Naive thymus-derived CD4-positive, alpha-beta T cell (primary cell): Measurements from ENCODE around the gene LMAN1L. TPM values are rescaled to one million over a fixed set of nuclear protein-coding genes. Genes with fewer than 3 reads are reported as not detected.

Experiments used
- ATAC-seq: fragments of 150-1000 bp; cut with Tn5 transposase; 2 replicates; pipeline ENCODE4 v1.10.0; 2021; ENCODE audit warnings: mild to moderate bottlenecking, moderate library complexity
- CTCF ChIA-PET: fragments of 350-600 bp; sonication (Branson Sonifier 250); formaldehyde crosslinking; loops from one replicate; lab custom pipeline; 2021; ENCODE audit warnings: antibody characterized with exemption; lab: Charles Lee
- POLR2A ChIA-PET: fragments of 350-600 bp; sonication (Branson Sonifier 250); formaldehyde crosslinking; loops from one replicate; lab custom pipeline; 2021; ENCODE audit warnings: antibody characterized with exemption, inconsistent platforms; lab: Charles Lee
- DNase-seq, 9 donors: peaks; one replicate each; pipeline versions ENCODE4 v3.0.0 to v3.0.0-alpha.2; 2020 to 2022; ENCODE audit warnings: mixed read lengths in 1 of 9
- H3K27ac ChIP-seq: one replicate; pipeline ENCODE4 v1.7.0; 2013; ENCODE audit warnings: mild to moderate bottlenecking, low read depth, low read length, moderate library complexity
- H3K27me3 ChIP-seq, 2 donors: one replicate each; pipeline ENCODE4 v1.7.0; 2013; ENCODE audit warnings: low read length in 2 of 2, mild to moderate bottlenecking in 2 of 2, moderate library complexity in 2 of 2; ENCODE audit not compliant: control insufficient read depth in 2 of 2, insufficient read depth in 2 of 2
- H3K36me3 ChIP-seq, 3 experiments: 1 replicate in 2 of 3; 2 replicates in 1 of 3; pipeline ENCODE4 v1.7.0; 2013; ENCODE audit warnings: low read length in 3 of 3, mild to moderate bottlenecking in 3 of 3, moderate library complexity in 1 of 3; ENCODE audit not compliant: insufficient read depth in 3 of 3, control insufficient read depth in 2 of 3
- H3K4me1 ChIP-seq, 2 donors: one replicate each; pipeline ENCODE4 v1.7.0; 2013; ENCODE audit warnings: low read length in 2 of 2, mild to moderate bottlenecking in 2 of 2, moderate library complexity in 1 of 2; ENCODE audit not compliant: control insufficient read depth in 2 of 2, insufficient read depth in 2 of 2
- H3K4me3 ChIP-seq: 2 replicates; pipeline ENCODE4 v1.7.0; 2013; ENCODE audit warnings: mild to moderate bottlenecking, low read length
- H3K9me3 ChIP-seq, 3 experiments: 1 replicate in 2 of 3; 2 replicates in 1 of 3; pipeline ENCODE4 v1.7.0; 2013; ENCODE audit warnings: low read length in 3 of 3; ENCODE audit not compliant: control insufficient read depth in 2 of 3
- H3K27ac Mint-ChIP-seq, 9 donors: one replicate each; pipeline ENCODE4 v1.8.0; 2020 to 2022; ENCODE audit warnings: mixed read lengths in 9 of 9, mild to moderate bottlenecking in 8 of 9, moderate library complexity in 5 of 9, inconsistent platforms in 2 of 9
- H3K27me3 Mint-ChIP-seq, 5 donors: one replicate each; pipeline ENCODE4 v1.8.0; 2021 to 2022; ENCODE audit warnings: mixed read lengths in 5 of 5, mild to moderate bottlenecking in 1 of 5
- H3K36me3 Mint-ChIP-seq, 5 donors: one replicate each; pipeline ENCODE4 v1.8.0; 2020 to 2022; ENCODE audit warnings: mixed read lengths in 5 of 5, mild to moderate bottlenecking in 3 of 5, inconsistent platforms in 1 of 5
- H3K4me1 Mint-ChIP-seq, 7 donors: one replicate each; pipeline ENCODE4 v1.8.0; 2020 to 2022; ENCODE audit warnings: mixed read lengths in 7 of 7, mild to moderate bottlenecking in 3 of 7, inconsistent platforms in 1 of 7
- H3K4me3 Mint-ChIP-seq, 10 donors: one replicate each; pipeline ENCODE4 v1.8.0; 2020 to 2022; ENCODE audit warnings: mild to moderate bottlenecking in 10 of 10, mixed read lengths in 10 of 10, moderate library complexity in 6 of 10, inconsistent platforms in 2 of 10
- H3K9me3 Mint-ChIP-seq, 11 donors: one replicate each; pipeline ENCODE4 v1.8.0; 2020 to 2022; ENCODE audit warnings: mixed read lengths in 11 of 11, mild to moderate bottlenecking in 4 of 11, inconsistent platforms in 1 of 11, moderate library complexity in 1 of 11
- intact Hi-C, 2 donors: fragments of 100-400 bp; cut with micrococcal nuclease; formaldehyde crosslinking; loops; one replicate each; pipeline ENCODE4 v1.15.1; 2023
- polyA plus RNA-seq, 2 donors: library from polyadenylated mRNA; unstranded; fragments of 300-500 nt; fragmentation: Illumina TruSeq; gene quantifications; one replicate each; pipeline ENCODE4 v1.2.3, GENCODE V29; 2021
- total RNA-seq, 6 experiments: library from RNA in 5 of 6; stranded (reverse) in 5 of 6; gene quantifications; 1 replicate in 5 of 6; 2 replicates in 1 of 6; pipeline ENCODE4 v1.2.3 and lab custom pipeline; 2021 to 2026

LMAN1L gene
- total and polyA plus RNA-seq, 7 experiments from 2014 or later, result 0.35 to 2.4 (median 1.3) TPM; not detected in 2

DNA sequence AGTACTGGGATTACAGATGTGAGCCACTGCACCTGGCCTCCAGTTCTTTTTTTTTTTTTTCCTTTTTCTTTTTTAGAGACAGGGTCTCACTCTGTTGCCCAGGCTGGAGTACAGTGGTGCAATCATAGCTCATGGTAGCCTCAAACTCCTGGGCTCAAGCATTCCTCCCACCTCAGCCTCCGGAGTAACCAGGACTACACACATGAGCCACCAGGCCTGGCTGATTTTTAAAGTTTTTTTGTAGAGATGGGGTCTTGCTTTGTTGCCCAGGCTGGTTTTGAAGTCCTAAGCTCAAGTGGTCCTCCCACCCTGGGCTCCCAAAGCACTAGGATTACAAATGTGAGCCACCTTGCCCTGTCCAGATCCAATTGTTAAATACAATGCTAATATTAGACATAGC lies 43.9 kb downstream of the LMAN1L start:
- no peak for DNase-seq
- H3K9me3 ChIP-seq, result no peaks in the 10 kb centered on the region
- CTCF ChIA-PET, result no interaction called here
- POLR2A ChIA-PET, result interaction anchor here (1.0 to 1.8 kb wide), 4 partner anchors 12 to 14 kb away, joined by 3 to 9 read pairs (median 4); no protein-coding TSS in a partner anchor
- intact Hi-C loops, result no loop called here
- ATAC-seq, result no peak
- peak overlapping the region; percentile 16 for H3K27ac ChIP-seq
- H3K4me3 Mint-ChIP-seq, result no peak overlapping the region
- no peaks in the 10 kb centered on the region for H3K9me3 Mint-ChIP-seq
- H3K36me3 Mint-ChIP-seq, result peaks cover 0 to 24% (median 4%) of the 10 kb centered on the region in 5 donors
- H3K4me1 ChIP-seq, result peaks cover 23 to 34% of the 10 kb centered on the region in 2 donors
- H3K27me3 ChIP-seq, result no peaks in the 10 kb centered on the region
- no peak overlapping the region for H3K4me3 ChIP-seq
- H3K27ac Mint-ChIP-seq, result peak overlapping the region; percentile 30 to 81 (median 70)
- H3K27me3 Mint-ChIP-seq, result no peaks in the 10 kb centered on the region
- peaks cover 19 to 40% (median 35%) of the 10 kb centered on the region in 7 donors for H3K4me1 Mint-ChIP-seq
- H3K36me3 ChIP-seq, result peaks cover 9 to 37% (median 20%) of the 10 kb centered on the region in 3 experiments

DNA sequence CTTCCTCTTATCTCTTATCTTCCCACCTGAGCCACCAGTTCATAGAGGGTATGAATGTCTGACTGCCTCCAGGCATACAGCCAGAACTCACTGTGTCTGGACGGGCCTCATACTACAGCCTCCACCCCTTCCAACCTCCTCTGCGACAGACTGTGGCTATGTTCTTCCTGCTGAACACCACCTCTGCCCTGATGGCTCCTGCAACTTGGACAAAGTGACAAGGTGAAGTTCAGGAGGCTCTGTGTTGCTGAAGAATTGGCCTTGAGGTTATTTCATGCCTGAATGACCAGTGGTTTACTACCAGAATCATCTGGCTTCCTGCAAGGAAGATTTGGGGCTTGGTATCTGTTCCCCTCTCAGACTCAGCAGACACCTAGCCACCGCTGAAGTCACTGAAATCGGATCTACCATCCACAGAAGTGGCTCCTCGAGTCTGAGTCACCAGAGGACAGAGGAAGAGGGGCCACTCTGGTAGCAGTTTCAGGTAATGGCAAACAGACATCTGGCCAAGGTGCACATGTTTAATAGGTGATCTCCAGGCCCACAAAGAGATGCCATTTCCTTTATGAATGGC lies 44.5 kb downstream of the LMAN1L start:
- Mint-ChIP-seq H3K27ac (peak overlapping the region in 8 of 9 donors; percentile 30 to 90 (median 80)), H3K4me3 (peak overlapping the region in 1 of 10 donors; percentile 42), H3K27me3 (no peaks in the 10 kb centered on the region), H3K4me1 (peaks cover 19 to 41% (median 33%) of the 10 kb centered on the region in 7 donors), H3K9me3 (no peaks in the 10 kb centered on the region), H3K36me3 (peaks cover 0 to 18% (median 4%) of the 10 kb centered on the region in 5 donors)
- no peak for DNase-seq
- ChIA-PET POLR2A (interaction anchor here (1.0 to 1.8 kb wide), 3 partner anchors 13 to 14 kb away, joined by 3 to 9 read pairs (median 6); no protein-coding TSS in a partner anchor), CTCF (no interaction called here)
- peaks cover 3 to 31% (median 17%) of the 10 kb centered on the region in 3 experiments for H3K36me3 ChIP-seq
- H3K9me3 ChIP-seq, result no peaks in the 10 kb centered on the region
- H3K4me1 ChIP-seq, result peaks cover 23 to 34% of the 10 kb centered on the region in 2 donors
- ATAC-seq, result peak; percentile 29
- H3K27me3 ChIP-seq, result no peaks in the 10 kb centered on the region
- intact Hi-C loops, result no loop called here
- no peak overlapping the region for H3K4me3 ChIP-seq
- peak overlapping the region; percentile 16 for H3K27ac ChIP-seq

- Mint-ChIP-seq H3K9me3 (no peaks in the 10 kb centered on the region), H3K4me1 (peaks cover 19 to 45% (median 33%) of the 10 kb centered on the region in 7 donors), H3K27ac (peak overlapping the region; percentile 30 to 83 (median 72)), H3K27me3 (no peaks in the 10 kb centered on the region), H3K4me3 (peak overlapping the region in 5 of 10 donors; percentile 9 to 59 (median 41)), H3K36me3 (peaks cover 0 to 15% (median 4%) of the 10 kb centered on the region in 5 donors)
- DNase-seq, result no peak
- Histone ChIP-seq H3K27me3 (no peaks in the 10 kb centered on the region), H3K4me1 (peaks cover 23 to 34% of the 10 kb centered on the region in 2 donors), H3K36me3 (peaks cover 0 to 25% (median 11%) of the 10 kb centered on the region in 3 experiments), H3K27ac (peak overlapping the region; percentile 10), H3K4me3 (no peak overlapping the region), H3K9me3 (no peaks in the 10 kb centered on the region)
- ChIA-PET POLR2A (interaction anchor here (0.6 to 2.0 kb wide), 4 partner anchors 10 to 83 kb away, joined by 3 to 9 read pairs (median 5); partner anchors contain the start of gene SCAMP2), CTCF (interaction anchor here (1.2 to 1.5 kb wide), 3 partner anchors 10 to 44 kb away, joined by 3 to 4 read pairs (median 4); no protein-coding TSS in a partner anchor)
- peak; percentile 56 for ATAC-seq
- intact Hi-C loops, result loop anchor here in 1 of 2 donors (2.0 kb wide), 1 partner anchor 13 kb away; no protein-coding TSS in a partner anchor
These were observed 45.2 kb downstream of the LMAN1L start for GRCh38 chr15:74857671-74858368.

DNA sequence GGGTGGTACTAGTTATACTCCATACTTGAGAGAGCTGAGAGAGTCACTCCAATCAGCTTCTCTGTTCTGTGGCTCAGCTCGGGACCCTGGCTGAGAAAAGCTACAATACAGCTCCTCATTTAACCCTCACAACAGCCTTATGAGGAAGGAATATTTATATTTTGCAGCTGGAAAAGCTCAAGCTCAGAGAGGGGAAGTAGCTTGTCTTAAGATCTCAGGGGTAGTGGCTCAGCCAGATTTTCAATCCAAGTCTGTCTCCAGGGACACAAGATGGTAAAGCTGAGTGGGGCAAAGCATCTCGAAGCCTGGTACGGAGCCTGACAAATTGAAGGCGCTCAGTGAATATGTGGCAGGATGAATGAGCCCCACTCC lies 45.7 kb downstream of the LMAN1L start:
- CTCF ChIA-PET, result interaction anchor here (1.2 to 1.5 kb wide), 3 partner anchors 10 to 43 kb away, joined by 3 to 4 read pairs (median 4); no protein-coding TSS in a partner anchor
- peak overlapping the region in 1 of 10 donors; percentile 25 for H3K4me3 Mint-ChIP-seq

GRCh38 chr15:74863239-74864056 lies 50.8 kb downstream of the LMAN1L start:
- CTCF ChIA-PET, result interaction anchor here (1.6 kb wide), 1 partner anchor 38 kb away, joined by 5 read pairs; no protein-coding TSS in a partner anchor
- peak overlapping the region; percentile 56 for H3K27ac ChIP-seq

More for the DNA sequence above, 45.7 kb downstream of the LMAN1L start:
- Histone ChIP-seq H3K27ac (peak overlapping the region; percentile 10), H3K4me3 (no peak overlapping the region), H3K36me3 (peaks cover 0 to 19% (median 5%) of the 10 kb centered on the region in 3 experiments), H3K4me1 (peaks cover 23 to 35% of the 10 kb centered on the region in 2 donors), H3K27me3 (no peaks in the 10 kb centered on the region), H3K9me3 (no peaks in the 10 kb centered on the region)
- DNase-seq (no peak), ATAC-seq (no peak)
- H3K27me3 Mint-ChIP-seq, result no peaks in the 10 kb centered on the region
- H3K36me3 Mint-ChIP-seq, result peaks cover 0 to 10% (median 2%) of the 10 kb centered on the region in 5 donors
- peaks cover 20 to 47% (median 33%) of the 10 kb centered on the region in 7 donors for H3K4me1 Mint-ChIP-seq
- peak overlapping the region in 8 of 9 donors; percentile 30 to 81 (median 76) for H3K27ac Mint-ChIP-seq
- intact Hi-C loops, result loop anchor here in 1 of 2 donors (2.0 kb wide), 1 partner anchor 14 kb away; no protein-coding TSS in a partner anchor
- POLR2A ChIA-PET, result interaction anchor here (0.6 to 2.0 kb wide), 2 partner anchors 9 to 82 kb away, joined by 3 to 7 read pairs; no protein-coding TSS in a partner anchor
- no peaks in the 10 kb centered on the region for H3K9me3 Mint-ChIP-seq

More at GRCh38 chr15:74863239-74864056, 50.8 kb downstream of the LMAN1L start:
- Mint-ChIP-seq H3K4me1 (peaks cover 50 to 75% (median 53%) of the 10 kb centered on the region in 7 donors), H3K27ac (peak overlapping the region; percentile 53 to 90 (median 78)), H3K36me3 (peaks cover 0 to 28% (median 13%) of the 10 kb centered on the region in 5 donors), H3K27me3 (no peaks in the 10 kb centered on the region), H3K9me3 (peaks cover 0 to 4% (median 0%) of the 10 kb centered on the region in 11 donors), H3K4me3 (peak overlapping the region; percentile 2 to 57 (median 35))
- Histone ChIP-seq H3K27me3 (no peaks in the 10 kb centered on the region), H3K36me3 (no peaks in the 10 kb centered on the region), H3K9me3 (no peaks in the 10 kb centered on the region), H3K4me3 (no peak overlapping the region), H3K4me1 (peaks cover 36 to 53% of the 10 kb centered on the region in 2 donors)
- intact Hi-C loops, result no loop called here
- POLR2A ChIA-PET, result interaction anchor here (1.1 kb wide), 1 partner anchor 9 kb away, joined by 4 read pairs; no protein-coding TSS in a partner anchor
- ATAC-seq (no peak), DNase-seq (no peak)
